Type B pancreatic cell (in vitro differentiated cells): Measurements from ENCODE around the gene PKP1. TPM values are rescaled to one million over a fixed set of nuclear protein-coding genes. Genes with fewer than 3 reads are reported as not detected.

Experiments used
- DNase-seq: peaks from one replicate; pipeline ENCODE4 v3.0.0; 2021; ENCODE audit warnings: mixed read lengths; ENCODE audit not compliant: unreplicated experiment; ENCODE audit errors: extremely low spot score
- H3K27ac Mint-ChIP-seq: 2 replicates; pipeline ENCODE4 v1.8.0; 2021; ENCODE audit warnings: mild to moderate bottlenecking, mixed read lengths
- H3K27me3 Mint-ChIP-seq: 2 replicates; pipeline ENCODE4 v1.8.0; 2021; ENCODE audit warnings: mixed read lengths
- H3K36me3 Mint-ChIP-seq: 2 replicates; pipeline ENCODE4 v1.8.0; 2021; ENCODE audit warnings: mixed read lengths
- H3K4me1 Mint-ChIP-seq: one replicate; pipeline ENCODE4 v1.8.0; 2021; ENCODE audit warnings: mixed read lengths; ENCODE audit not compliant: unreplicated experiment
- H3K4me3 Mint-ChIP-seq: 2 replicates; pipeline ENCODE4 v1.8.0; 2021; ENCODE audit warnings: mild to moderate bottlenecking, mixed read lengths
- H3K9me3 Mint-ChIP-seq: 2 replicates; pipeline ENCODE4 v1.8.0; 2021; ENCODE audit warnings: mixed read lengths
- total RNA-seq: library from RNA; stranded (reverse); gene quantifications from 2 replicates; pipeline ENCODE4 v1.2.1, GENCODE V29; 2021; ENCODE audit warnings: low replicate concordance
- TF ChIP-seq, protein P1 (sequence below): fragments of 200-600 bp; sonication (generic); conservative IDR thresholded peaks from 2 replicates; pipeline ENCODE4 v1.5.0; 2021; ENCODE audit warnings: antibody characterized with exemption, mild to moderate bottlenecking

PKP1 gene
- total RNA-seq, 1 donor from 2014 or later, result 7.6 TPM

DNA sequence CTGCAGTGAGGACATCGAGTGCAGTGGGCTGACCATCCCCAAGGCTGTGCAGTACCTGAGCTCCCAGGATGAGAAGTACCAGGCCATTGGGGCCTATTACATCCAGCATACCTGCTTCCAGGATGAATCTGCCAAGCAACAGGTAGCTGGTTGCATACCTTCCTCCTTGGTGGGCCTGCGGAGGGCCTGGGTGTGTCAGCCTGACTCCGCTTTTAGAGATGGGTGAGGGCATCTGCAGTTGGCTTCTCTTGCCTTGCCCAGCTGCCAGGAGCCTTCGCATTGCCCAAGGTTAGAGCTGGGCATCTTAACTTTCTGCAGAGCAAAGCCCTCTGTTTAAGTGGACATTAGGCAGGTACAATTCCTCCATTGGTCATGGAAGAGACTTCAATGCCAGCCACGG, 33.2 kb downstream of the PKP1 start:
- TF ChIP-seq, protein P1, sequence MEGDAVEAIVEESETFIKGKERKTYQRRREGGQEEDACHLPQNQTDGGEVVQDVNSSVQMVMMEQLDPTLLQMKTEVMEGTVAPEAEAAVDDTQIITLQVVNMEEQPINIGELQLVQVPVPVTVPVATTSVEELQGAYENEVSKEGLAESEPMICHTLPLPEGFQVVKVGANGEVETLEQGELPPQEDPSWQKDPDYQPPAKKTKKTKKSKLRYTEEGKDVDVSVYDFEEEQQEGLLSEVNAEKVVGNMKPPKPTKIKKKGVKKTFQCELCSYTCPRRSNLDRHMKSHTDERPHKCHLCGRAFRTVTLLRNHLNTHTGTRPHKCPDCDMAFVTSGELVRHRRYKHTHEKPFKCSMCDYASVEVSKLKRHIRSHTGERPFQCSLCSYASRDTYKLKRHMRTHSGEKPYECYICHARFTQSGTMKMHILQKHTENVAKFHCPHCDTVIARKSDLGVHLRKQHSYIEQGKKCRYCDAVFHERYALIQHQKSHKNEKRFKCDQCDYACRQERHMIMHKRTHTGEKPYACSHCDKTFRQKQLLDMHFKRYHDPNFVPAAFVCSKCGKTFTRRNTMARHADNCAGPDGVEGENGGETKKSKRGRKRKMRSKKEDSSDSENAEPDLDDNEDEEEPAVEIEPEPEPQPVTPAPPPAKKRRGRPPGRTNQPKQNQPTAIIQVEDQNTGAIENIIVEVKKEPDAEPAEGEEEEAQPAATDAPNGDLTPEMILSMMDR, result no peak
- Mint-ChIP-seq H3K36me3 (no peaks in the 10 kb centered on the region), H3K27ac (no peak overlapping the region), H3K9me3 (no peaks in the 10 kb centered on the region), H3K4me1 (no peaks in the 10 kb centered on the region), H3K4me3 (no peak overlapping the region), H3K27me3 (peaks cover 6% of the 10 kb centered on the region)
- no peak for DNase-seq

DNA sequence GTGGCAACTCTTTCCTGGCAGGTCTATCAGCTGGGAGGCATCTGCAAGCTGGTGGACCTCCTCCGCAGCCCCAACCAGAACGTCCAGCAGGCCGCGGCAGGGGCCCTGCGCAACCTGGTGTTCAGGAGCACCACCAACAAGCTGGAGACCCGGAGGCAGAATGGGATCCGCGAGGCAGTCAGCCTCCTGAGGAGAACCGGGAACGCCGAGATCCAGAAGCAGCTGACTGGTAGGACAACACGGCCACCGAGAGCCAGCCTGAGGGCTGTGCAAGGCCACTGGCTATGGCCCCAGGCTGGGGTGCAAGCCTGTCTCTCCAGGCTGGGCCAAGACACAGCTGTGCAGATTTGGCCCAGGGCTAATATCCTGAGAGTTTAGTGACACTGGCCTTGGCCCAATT, 34.2 kb downstream of the PKP1 start:
- Mint-ChIP-seq H3K9me3 (no peaks in the 10 kb centered on the region), H3K4me1 (no peaks in the 10 kb centered on the region), H3K4me3 (no peak overlapping the region), H3K36me3 (no peaks in the 10 kb centered on the region), H3K27me3 (peaks cover 6% of the 10 kb centered on the region), H3K27ac (no peak overlapping the region)
- no peak for DNase-seq
- TF ChIP-seq, protein P1, result no peak

DNA sequence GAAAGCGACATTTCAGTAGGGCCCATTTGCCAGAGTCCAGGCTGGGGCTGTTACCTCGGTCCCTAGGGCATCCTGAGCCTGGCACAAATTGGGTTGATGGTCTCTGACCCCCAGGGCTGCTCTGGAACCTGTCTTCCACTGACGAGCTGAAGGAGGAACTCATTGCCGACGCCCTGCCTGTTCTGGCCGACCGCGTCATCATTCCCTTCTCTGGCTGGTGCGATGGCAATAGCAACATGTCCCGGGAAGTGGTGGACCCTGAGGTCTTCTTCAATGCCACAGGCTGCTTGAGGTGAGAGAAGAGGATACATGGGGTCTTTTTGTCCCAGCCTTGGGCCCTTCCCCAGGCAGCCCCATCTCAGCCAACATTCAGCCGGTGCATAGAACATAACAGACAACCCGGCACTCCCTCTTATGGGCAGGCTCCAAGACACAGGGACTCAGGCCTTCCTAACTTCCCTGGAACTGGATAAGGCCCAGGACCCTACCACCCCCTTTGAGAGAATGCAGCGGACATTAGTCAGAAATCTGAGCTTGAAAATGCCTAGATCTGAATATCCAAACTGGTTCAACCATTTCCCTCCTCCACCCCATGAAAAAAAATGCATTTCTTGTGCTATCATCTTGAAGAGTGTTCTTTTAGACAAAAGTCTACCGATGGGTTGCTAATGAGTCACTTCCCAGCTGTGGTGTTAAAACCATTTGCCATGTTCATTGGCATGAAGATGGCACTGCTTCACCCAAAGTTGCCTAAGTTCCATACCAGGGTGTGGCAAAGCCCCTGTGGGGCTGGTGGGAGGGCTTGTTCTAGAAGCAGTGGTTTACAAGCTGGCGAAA, 35.4 kb downstream of the PKP1 start:
- TF ChIP-seq, protein P1, result no peak
- peaks cover 6% of the 10 kb centered on the region for H3K27me3 Mint-ChIP-seq
- DNase-seq, result no peak
- no peaks in the 10 kb centered on the region for H3K36me3 Mint-ChIP-seq
- H3K4me3 Mint-ChIP-seq, result no peak overlapping the region
- no peaks in the 10 kb centered on the region for H3K4me1 Mint-ChIP-seq
- no peaks in the 10 kb centered on the region for H3K9me3 Mint-ChIP-seq
- H3K27ac Mint-ChIP-seq, result no peak overlapping the region

DNA sequence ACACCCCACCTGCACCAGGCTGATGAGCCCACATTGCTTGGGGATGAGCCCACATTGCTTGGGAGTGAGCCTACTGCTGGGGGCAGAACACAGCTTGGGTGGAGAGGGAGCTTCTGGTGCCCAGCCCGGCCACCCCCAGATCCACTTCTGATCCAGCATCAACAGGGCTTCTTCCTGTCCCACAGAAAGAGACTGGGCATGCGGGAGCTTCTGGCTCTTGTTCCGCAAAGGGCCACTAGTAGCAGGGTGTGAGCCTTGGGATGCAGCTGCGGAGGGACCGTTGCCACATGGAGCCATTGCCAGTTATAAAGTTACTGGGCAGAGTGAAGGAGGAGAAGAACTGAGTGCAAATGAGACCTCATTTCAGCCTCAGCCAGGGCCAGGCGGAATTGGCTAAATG, 36.3 kb downstream of the PKP1 start:
- no peaks in the 10 kb centered on the region for H3K4me1 Mint-ChIP-seq
- H3K4me3 Mint-ChIP-seq, result no peak overlapping the region
- no peak overlapping the region for H3K27ac Mint-ChIP-seq
- H3K36me3 Mint-ChIP-seq, result no peaks in the 10 kb centered on the region
- TF ChIP-seq, protein P1, result no peak
- no peak for DNase-seq
- H3K9me3 Mint-ChIP-seq, result no peaks in the 10 kb centered on the region
- peaks cover 6% of the 10 kb centered on the region for H3K27me3 Mint-ChIP-seq

DNA sequence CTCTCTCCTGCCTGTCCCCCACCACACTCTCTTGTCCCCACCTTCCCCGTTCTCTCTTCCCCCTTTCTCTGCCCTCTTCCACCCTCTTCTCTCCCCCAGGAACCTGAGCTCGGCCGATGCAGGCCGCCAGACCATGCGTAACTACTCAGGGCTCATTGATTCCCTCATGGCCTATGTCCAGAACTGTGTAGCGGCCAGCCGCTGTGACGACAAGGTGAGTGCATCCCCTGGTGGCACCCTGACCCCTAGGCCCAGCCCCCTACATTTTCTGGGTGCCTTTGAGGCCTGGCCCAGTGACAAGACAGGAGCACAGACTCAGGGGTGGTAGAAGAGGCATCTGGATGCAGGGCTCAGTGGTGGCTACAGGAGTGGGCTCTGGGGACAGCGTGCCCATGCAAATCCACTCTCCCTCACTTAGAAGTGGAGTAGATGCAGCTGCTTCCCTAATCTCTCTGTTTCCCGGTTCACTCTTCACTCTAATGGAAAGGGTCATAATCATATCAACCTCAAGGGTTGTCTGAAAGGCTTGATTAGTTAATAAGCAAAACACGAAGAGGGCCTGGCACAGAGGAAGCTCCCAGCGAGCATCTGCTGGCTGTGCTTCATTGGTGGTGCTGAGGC, 37.0 kb downstream of the PKP1 start:
- no peaks in the 10 kb centered on the region for H3K4me1 Mint-ChIP-seq
- DNase-seq, result no peak
- H3K4me3 Mint-ChIP-seq, result no peak overlapping the region
- H3K36me3 Mint-ChIP-seq, result no peaks in the 10 kb centered on the region
- H3K9me3 Mint-ChIP-seq, result no peaks in the 10 kb centered on the region
- TF ChIP-seq, protein P1, result no peak
- peaks cover 3% of the 10 kb centered on the region for H3K27me3 Mint-ChIP-seq
- H3K27ac Mint-ChIP-seq, result no peak overlapping the region
